ENCODE measurements around the gene BCAP31.

DNA sequence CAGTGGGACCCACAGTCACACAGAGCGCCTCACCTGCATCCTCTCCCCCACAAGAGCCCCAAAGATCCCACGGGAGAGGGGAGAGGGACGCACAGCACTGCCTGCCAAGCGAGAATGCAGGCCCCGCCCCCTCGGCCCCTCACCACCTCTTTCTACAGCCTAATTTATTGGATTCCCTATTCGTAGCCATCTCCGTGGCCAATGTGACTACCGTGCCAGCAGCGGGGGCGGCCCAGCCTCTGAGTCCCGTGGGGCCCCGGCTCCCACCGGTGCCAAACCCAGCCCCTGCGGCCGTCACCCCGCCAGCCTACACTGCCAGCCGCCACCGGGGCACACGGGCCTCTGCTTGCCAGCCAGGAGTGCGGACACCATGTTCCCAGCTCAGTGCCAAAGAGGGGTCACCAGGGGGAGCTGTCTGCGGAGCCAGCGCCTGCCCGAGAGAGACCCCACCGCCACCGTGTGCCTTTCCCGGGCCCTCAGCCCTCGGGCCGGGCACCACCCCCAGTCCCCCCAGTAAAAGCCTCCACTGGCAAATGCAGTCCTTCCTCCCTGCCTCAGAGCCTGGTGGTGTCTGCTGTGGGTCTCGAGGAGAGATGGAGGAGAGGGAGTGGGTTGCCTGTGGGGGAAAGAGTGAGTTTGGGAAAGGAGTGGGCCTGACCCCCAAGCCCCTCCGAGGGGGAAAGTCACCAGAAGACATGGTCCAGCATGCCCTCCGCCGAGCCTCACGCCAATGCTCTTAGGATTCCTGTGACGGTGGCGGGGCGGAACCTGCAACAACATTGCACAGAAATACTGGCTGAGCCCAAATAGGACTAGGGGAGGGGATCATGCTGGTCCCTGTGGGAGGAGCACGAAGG, 20.3 kb upstream of the BCAP31 start:
- TF ChIP-seq, protein P1, sequence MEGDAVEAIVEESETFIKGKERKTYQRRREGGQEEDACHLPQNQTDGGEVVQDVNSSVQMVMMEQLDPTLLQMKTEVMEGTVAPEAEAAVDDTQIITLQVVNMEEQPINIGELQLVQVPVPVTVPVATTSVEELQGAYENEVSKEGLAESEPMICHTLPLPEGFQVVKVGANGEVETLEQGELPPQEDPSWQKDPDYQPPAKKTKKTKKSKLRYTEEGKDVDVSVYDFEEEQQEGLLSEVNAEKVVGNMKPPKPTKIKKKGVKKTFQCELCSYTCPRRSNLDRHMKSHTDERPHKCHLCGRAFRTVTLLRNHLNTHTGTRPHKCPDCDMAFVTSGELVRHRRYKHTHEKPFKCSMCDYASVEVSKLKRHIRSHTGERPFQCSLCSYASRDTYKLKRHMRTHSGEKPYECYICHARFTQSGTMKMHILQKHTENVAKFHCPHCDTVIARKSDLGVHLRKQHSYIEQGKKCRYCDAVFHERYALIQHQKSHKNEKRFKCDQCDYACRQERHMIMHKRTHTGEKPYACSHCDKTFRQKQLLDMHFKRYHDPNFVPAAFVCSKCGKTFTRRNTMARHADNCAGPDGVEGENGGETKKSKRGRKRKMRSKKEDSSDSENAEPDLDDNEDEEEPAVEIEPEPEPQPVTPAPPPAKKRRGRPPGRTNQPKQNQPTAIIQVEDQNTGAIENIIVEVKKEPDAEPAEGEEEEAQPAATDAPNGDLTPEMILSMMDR (IDR thresholded peaks at IDR 0.05), result no peak
- no peak for TF ChIP-seq POLR2A (IDR thresholded peaks at IDR 0.05)
